Lower leg skin (tissue), 3 donors: ENCODE data around the gene ASB1.

ENCODE experiments used
- CTCF ChIP-seq, 3 donors: fragments of 450-650 bp; IDR thresholded peaks; one replicate each; pipeline ENCODE4 v1.5.1; 2016; ENCODE audit warnings: antibody characterized with exemption in 3 of 3, mild to moderate bottlenecking in 3 of 3, moderate library complexity in 2 of 3
- POLR2A ChIP-seq, 2 donors: fragments of 450-650 bp; IDR thresholded peaks; one replicate each; pipeline ENCODE4 v1.6.1; 2016 to 2017; ENCODE audit warnings: antibody characterized with exemption in 2 of 2, mild to moderate bottlenecking in 1 of 2, moderate library complexity in 1 of 2

- no peak for TF ChIP-seq CTCF (IDR thresholded peaks at IDR 0.05)
- TF ChIP-seq POLR2A (IDR thresholded peaks at IDR 0.05): no peak
Observed at GRCh38 chr2:238415036-238415764, 11.5 kb upstream of the ASB1 start.
